IMR-90 (cell line): Measurements from ENCODE around the gene MTIF3. TPM values are rescaled to one million over a fixed set of nuclear protein-coding genes. Genes with fewer than 3 reads are reported as not detected.

Experiments
- ATAC-seq: fragments of 200-7000 bp; cut with Tn5 transposase; 2 replicates; pipeline ENCODE4 v1.9.1; 2020; ENCODE audit warnings: low read depth, mild to moderate bottlenecking, moderate library complexity
- BruUV-seq: library from RNA; stranded (reverse); fragments of 400-500 nt; replicated peaks from 2 replicates; lab custom pipeline; 2021; lab: Mats Ljungman, UMichigan
- CTCF ChIA-PET: fragments of 300-600 bp; formaldehyde crosslinking; extraction: SDS; loops from one replicate; lab custom pipeline; 2021; ENCODE audit warnings: antibody characterized with exemption; lab: Yijun Ruan, JAX
- POLR2A ChIA-PET: fragments of 300-600 bp; sonication (Branson Sonifier 250); formaldehyde crosslinking; loops from one replicate; lab custom pipeline; 2022; ENCODE audit warnings: antibody characterized with exemption; ENCODE audit not compliant: unreplicated experiment; lab: Charles Lee
- DNase-seq: peaks from one replicate; pipeline ENCODE4 v3.0.0; 2013
- H2AFZ ChIP-seq: replicated peaks from 2 replicates; pipeline ENCODE3; 2013; ENCODE audit warnings: low read length, mild to moderate bottlenecking; ENCODE audit not compliant: poor library complexity
- H2AK5ac ChIP-seq: 2 replicates; pipeline ENCODE4 v1.6.1; 2013; ENCODE audit warnings: low read depth, low read length, inconsistent platforms
- H2AK9ac ChIP-seq: replicated peaks from 2 replicates; pipeline ENCODE3; 2013; ENCODE audit warnings: mild to moderate bottlenecking, low read depth, low read length, moderate library complexity; ENCODE audit not compliant: poor library complexity
- H2BK120ac ChIP-seq: 2 replicates; pipeline ENCODE4 v1.6.1; 2013; ENCODE audit warnings: low read depth, low read length, inconsistent platforms
- H2BK15ac ChIP-seq: 3 replicates; pipeline ENCODE4 v1.6.1; 2013; ENCODE audit warnings: low read depth, low read length, inconsistent platforms
- H2BK20ac ChIP-seq: 2 replicates; pipeline ENCODE4 v1.6.1; 2013; ENCODE audit warnings: low read depth, mild to moderate bottlenecking, inconsistent platforms, low read length, moderate library complexity
- H2BK5ac ChIP-seq: 2 replicates; pipeline ENCODE4 v1.6.1; 2013; ENCODE audit warnings: mild to moderate bottlenecking, low read depth, low read length, inconsistent platforms; ENCODE audit not compliant: poor library complexity, severe bottlenecking
- H3K14ac ChIP-seq: replicated peaks from 2 replicates; pipeline ENCODE4 v1.6.1; 2013; ENCODE audit warnings: low read depth, low read length, inconsistent platforms
- H3K18ac ChIP-seq: 2 replicates; pipeline ENCODE4 v1.6.1; 2013; ENCODE audit warnings: low read depth, low read length, control low read depth
- H3K23ac ChIP-seq: 2 replicates; pipeline ENCODE4 v1.6.1; 2013; ENCODE audit warnings: low read depth, low read length, inconsistent platforms
- H3K27ac ChIP-seq: 2 replicates; pipeline ENCODE4 v1.5.1; 2013; ENCODE audit warnings: mild to moderate bottlenecking, control low read depth, low read length; ENCODE audit not compliant: insufficient read depth
- H3K27me3 ChIP-seq: 2 replicates; pipeline ENCODE4 v1.6.1; 2013; ENCODE audit warnings: low read length; ENCODE audit not compliant: control insufficient read depth, insufficient read depth
- H3K36me3 ChIP-seq: 2 replicates; pipeline ENCODE4 v1.6.1; 2013; ENCODE audit warnings: low read length, mixed read lengths; ENCODE audit not compliant: control insufficient read depth, insufficient read depth
- H3K4ac ChIP-seq: 2 replicates; pipeline ENCODE4 v1.6.1; 2013; ENCODE audit warnings: low read depth, low read length, inconsistent platforms
- H3K4me1 ChIP-seq: 2 replicates; pipeline ENCODE4 v1.6.1; 2013; ENCODE audit warnings: low read length, mixed read lengths; ENCODE audit not compliant: control insufficient read depth, insufficient read depth
- H3K4me2 ChIP-seq: 2 replicates; pipeline ENCODE4 v1.6.1; 2013; ENCODE audit warnings: low read depth, mild to moderate bottlenecking, control low read depth, low read length, moderate library complexity
- H3K4me3 ChIP-seq: 2 replicates; pipeline ENCODE4 v1.5.1; 2013; ENCODE audit warnings: low read depth, mild to moderate bottlenecking, control low read depth, low read length, moderate library complexity; ENCODE audit not compliant: insufficient read depth
- H3K56ac ChIP-seq: 2 replicates; pipeline ENCODE4 v1.6.1; 2013; ENCODE audit warnings: low read length, inconsistent platforms; ENCODE audit not compliant: insufficient read depth; ENCODE audit errors: extremely low read depth
- H3K79me1 ChIP-seq, 2 experiments: 2 replicates each; pipeline ENCODE4 v1.6.1; 2013; ENCODE audit warnings: low read length in 2 of 2, inconsistent platforms in 1 of 2, low read depth in 1 of 2
- H3K9ac ChIP-seq: 2 replicates; pipeline ENCODE4 v1.6.1; 2013; ENCODE audit warnings: low read depth, low read length, control low read depth
- H3K9me1 ChIP-seq: 2 replicates; pipeline ENCODE4 v1.6.1; 2013; ENCODE audit warnings: low read length, inconsistent platforms; ENCODE audit not compliant: insufficient read depth
- H3K9me3 ChIP-seq: 2 replicates; pipeline ENCODE4 v1.6.1; 2013; ENCODE audit warnings: low read length; ENCODE audit not compliant: control insufficient read depth, insufficient read depth
- H4K20me1 ChIP-seq: 2 replicates; pipeline ENCODE4 v1.6.1; 2013; ENCODE audit warnings: low read length, inconsistent platforms; ENCODE audit not compliant: insufficient read depth
- H4K5ac ChIP-seq: 2 replicates; pipeline ENCODE4 v1.6.1; 2013; ENCODE audit warnings: mild to moderate bottlenecking, low read depth, low read length, control low read depth
- H4K8ac ChIP-seq, 2 experiments: 2 replicates each; pipeline ENCODE4 v1.6.1; 2013; ENCODE audit warnings: low read depth in 2 of 2, low read length in 2 of 2, control low read depth in 1 of 2, inconsistent platforms in 1 of 2
- H4K91ac ChIP-seq: 2 replicates; pipeline ENCODE4 v1.6.1; 2013; ENCODE audit warnings: low read depth, low read length, inconsistent platforms; ENCODE audit not compliant: insufficient read depth
- CHD1 ChIP-seq: IDR thresholded peaks from 2 replicates; pipeline ENCODE4 v1.6.1; 2012; ENCODE audit warnings: low read depth, low read length, improper control_type of control experiment
- CTCF ChIP-seq: conservative IDR thresholded peaks from 2 replicates; pipeline ENCODE4 v1.5.1; 2012; ENCODE audit warnings: mild to moderate bottlenecking, low read depth, low read length, improper control_type of control experiment
- MAFK ChIP-seq: IDR thresholded peaks from 2 replicates; pipeline ENCODE4 v1.6.1; 2012; ENCODE audit warnings: low read depth, low read length, improper control_type of control experiment
- MAZ ChIP-seq: IDR thresholded peaks from 2 replicates; pipeline ENCODE4 v1.6.1; 2012; ENCODE audit warnings: low read depth, mild to moderate bottlenecking, low read length, improper control_type of control experiment, moderate library complexity, borderline replicate concordance
- NFE2L2 ChIP-seq: fragments of 150-350 bp; IDR thresholded peaks from 2 replicates; pipeline ENCODE4 v1.6.1; 2016; ENCODE audit warnings: low read depth, mild to moderate bottlenecking, low read length
- RAD21 ChIP-seq: IDR thresholded peaks from 2 replicates; pipeline ENCODE4 v1.6.1; 2012; ENCODE audit warnings: low read length, improper control_type of control experiment
- RCOR1 ChIP-seq: IDR thresholded peaks from 2 replicates; pipeline ENCODE4 v1.6.1; 2012; ENCODE audit warnings: mild to moderate bottlenecking, low read length, improper control_type of control experiment; ENCODE audit not compliant: insufficient replicate concordance
- RFX5 ChIP-seq: IDR thresholded peaks from 2 replicates; pipeline ENCODE4 v1.8.0; 2012; ENCODE audit warnings: low read depth, mild to moderate bottlenecking, low read length, moderate library complexity
- SMC3 ChIP-seq: fragments of 150-350 bp; IDR thresholded peaks from 2 replicates; pipeline ENCODE4 v1.6.1; 2016; ENCODE audit warnings: low read depth, mild to moderate bottlenecking, antibody characterized with exemption, low read length, moderate library complexity
- WGBS, 2 experiments: methylation state at CpG; one replicate each; pipeline versions ENCODE4 v1.1.5 to v1.1.7; 2013; ENCODE audit warnings: missing lambda C conversion rate in 2 of 2; ENCODE audit not compliant: insufficient read length in 1 of 2; ENCODE audit errors: extremely low coverage in 2 of 2; 5-methylcytosine and 5-hydroxymethylcytosine counted together
- dilution Hi-C: fragments of 300-500 bp; cut with HindIII; formaldehyde crosslinking; loops from one replicate; pipeline ENCODE4 v1.14.3; 2018; ENCODE audit warnings: low sequenced_read_pairs; ENCODE audit not compliant: unreplicated experiment
- in situ Hi-C: fragments of 300-500 bp; cut with MboI; formaldehyde crosslinking; loops from 3 replicates; pipeline ENCODE4 v1.14.3; 2019; ENCODE audit warnings: low sequenced_read_pairs, inconsistent platforms, mixed read lengths
- intact Hi-C: fragments of 100-400 bp; cut with micrococcal nuclease; formaldehyde crosslinking; loops from 2 replicates; pipeline ENCODE4 v1.10.0; 2022
- polyA plus RNA-seq, 3 experiments: library from polyadenylated mRNA; depleted of rRNA; stranded (reverse); fragments of >200 nt; gene quantifications; 2 replicates each; pipeline ENCODE4 v1.2.3, GENCODE V29; 2012; ENCODE audit warnings: low replicate concordance in 1 of 3
- total RNA-seq: library from RNA; depleted of rRNA; stranded (reverse); fragments of >200 nt; gene quantifications from 2 replicates; pipeline ENCODE4 v1.2.3, GENCODE V29; 2012
- TF ChIP-seq, protein P1 (sequence below): fragments of 150-350 bp; IDR thresholded peaks from 2 replicates; pipeline ENCODE4 v1.6.1; 2016; ENCODE audit warnings: low read depth, mild to moderate bottlenecking, low read length, moderate library complexity, borderline replicate concordance
- TF ChIP-seq, protein P2 (sequence below): fragments of 150-350 bp; IDR thresholded peaks from 2 replicates; pipeline ENCODE4 v1.6.1; 2017; ENCODE audit warnings: mild to moderate bottlenecking, antibody characterized with exemption, low read length, low read depth

The MTIF3 gene
- total and polyA plus RNA-seq, 2 of the 4 experiments (the other 2 are of a cell fraction), result 31.7 to 41.0 TPM

- POLR2A ChIA-PET, result no interaction called here
- no peak overlapping the region for H3K4me2 ChIP-seq
- H3K9me3 ChIP-seq, result no peaks in the 10 kb centered on the region
- DNase-seq (no peak), ATAC-seq (no peak)
- H4K91ac ChIP-seq, result no peak overlapping the region
- H3K9ac ChIP-seq, result no peak overlapping the region
- H3K14ac ChIP-seq, result no peak overlapping the region
- H2BK120ac ChIP-seq, result no peak overlapping the region
- no peak overlapping the region for H3K56ac ChIP-seq
- H4K20me1 ChIP-seq, result no peaks in the 10 kb centered on the region
- dilution Hi-C loops (no loop called here), in situ Hi-C loops (no loop called here), intact Hi-C loops (no loop called here)
- TF ChIP-seq RFX5 (no peak), MAZ (no peak), NFE2L2 (no peak), RCOR1 (no peak), CTCF (no peak), SMC3 (no peak), RAD21 (no peak), MAFK (no peak), CHD1 (no peak)
- TF ChIP-seq, protein P1, sequence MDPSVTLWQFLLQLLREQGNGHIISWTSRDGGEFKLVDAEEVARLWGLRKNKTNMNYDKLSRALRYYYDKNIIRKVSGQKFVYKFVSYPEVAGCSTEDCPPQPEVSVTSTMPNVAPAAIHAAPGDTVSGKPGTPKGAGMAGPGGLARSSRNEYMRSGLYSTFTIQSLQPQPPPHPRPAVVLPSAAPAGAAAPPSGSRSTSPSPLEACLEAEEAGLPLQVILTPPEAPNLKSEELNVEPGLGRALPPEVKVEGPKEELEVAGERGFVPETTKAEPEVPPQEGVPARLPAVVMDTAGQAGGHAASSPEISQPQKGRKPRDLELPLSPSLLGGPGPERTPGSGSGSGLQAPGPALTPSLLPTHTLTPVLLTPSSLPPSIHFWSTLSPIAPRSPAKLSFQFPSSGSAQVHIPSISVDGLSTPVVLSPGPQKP, result no peak
- TF ChIP-seq, protein P2, sequence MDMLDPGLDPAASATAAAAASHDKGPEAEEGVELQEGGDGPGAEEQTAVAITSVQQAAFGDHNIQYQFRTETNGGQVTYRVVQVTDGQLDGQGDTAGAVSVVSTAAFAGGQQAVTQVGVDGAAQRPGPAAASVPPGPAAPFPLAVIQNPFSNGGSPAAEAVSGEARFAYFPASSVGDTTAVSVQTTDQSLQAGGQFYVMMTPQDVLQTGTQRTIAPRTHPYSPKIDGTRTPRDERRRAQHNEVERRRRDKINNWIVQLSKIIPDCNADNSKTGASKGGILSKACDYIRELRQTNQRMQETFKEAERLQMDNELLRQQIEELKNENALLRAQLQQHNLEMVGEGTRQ, result no peak
- H2AK5ac ChIP-seq, result no peak overlapping the region
- peaks cover 14% of the 10 kb centered on the region for H3K27me3 ChIP-seq
- H2AK9ac ChIP-seq, result no peak overlapping the region
- H2BK20ac ChIP-seq, result no peak overlapping the region
- no peak overlapping the region for H3K4ac ChIP-seq
- H2BK5ac ChIP-seq, result no peak overlapping the region
- H2BK15ac ChIP-seq, result no peak overlapping the region
- no peak overlapping the region for H4K8ac ChIP-seq
- no TSS peak for BruUV-seq
- CTCF ChIA-PET, result no interaction called here
- H3K27ac ChIP-seq, result no peak overlapping the region
- no peaks in the 10 kb centered on the region for H3K9me1 ChIP-seq
- H4K5ac ChIP-seq, result no peak overlapping the region
- H2AFZ ChIP-seq, result no peak overlapping the region
- H3K4me3 ChIP-seq, result no peak overlapping the region
- H3K23ac ChIP-seq, result no peak overlapping the region
- no peak overlapping the region for H3K18ac ChIP-seq
- no CpG with 5 or more reads among the region's 5 CpGs for WGBS, 2 experiments
- H3K79me1 ChIP-seq, result no peaks in the 10 kb centered on the region
- H3K4me1 ChIP-seq, result no peaks in the 10 kb centered on the region
- no peaks in the 10 kb centered on the region for H3K36me3 ChIP-seq
These were observed 19.9 kb upstream of the MTIF3 start for GRCh38 chr13:27470075-27470820.
